Neutrophil (primary cell): Measurements from ENCODE around the gene HEMGN.

Experiments
- H3K27ac ChIP-seq: fragments of 200-600 bp; sonication (generic); 2 replicates; pipeline ENCODE4 v1.5.1; 2016; ENCODE audit warnings: mild to moderate bottlenecking, moderate library complexity
- H3K27me3 ChIP-seq: fragments of 200-600 bp; sonication (generic); 2 replicates; pipeline ENCODE4 v1.6.0; 2016; ENCODE audit warnings: mild to moderate bottlenecking
- H3K36me3 ChIP-seq: fragments of 200-600 bp; sonication (generic); 2 replicates; pipeline ENCODE4 v1.5.1; 2017
- H3K4me1 ChIP-seq, 2 experiments: fragments of 200-600 bp in 1 of 2; sonication (generic) in 1 of 2; 1 replicate in 1 of 2; 2 replicates in 1 of 2; pipeline versions ENCODE4 v1.5.1 to v1.6.1; 2013 to 2016; ENCODE audit warnings: low read depth in 1 of 2, low read length in 1 of 2, mild to moderate bottlenecking in 1 of 2, moderate library complexity in 1 of 2; ENCODE audit not compliant: control insufficient read depth in 1 of 2, insufficient read depth in 1 of 2
- H3K4me3 ChIP-seq, 2 experiments: fragments of 200-600 bp in 1 of 2; sonication (generic) in 1 of 2; 1 replicate in 1 of 2; 2 replicates in 1 of 2; pipeline ENCODE4 v1.5.1; 2013 to 2016; ENCODE audit warnings: low read depth in 1 of 2, low read length in 1 of 2, mild to moderate bottlenecking in 1 of 2, moderate library complexity in 1 of 2
- H3K9me3 ChIP-seq: fragments of 200-600 bp; sonication (generic); 2 replicates; pipeline ENCODE4 v1.5.1; 2016
- CTCF ChIP-seq: fragments of 200-600 bp; sonication (generic); IDR thresholded peaks from 2 replicates; pipeline ENCODE4 v1.5.1; 2016; ENCODE audit warnings: antibody characterized with exemption

Gene HEMGN

GRCh38 chr9:97900738-97901565, 37.0 kb downstream of the HEMGN start:
- no peaks in the 10 kb centered on the region for H3K27me3 ChIP-seq
- peak; percentile 77 for TF ChIP-seq CTCF
- H3K36me3 ChIP-seq, result peaks cover 6% of the 10 kb centered on the region
- peak overlapping the region; percentile 94 for H3K27ac ChIP-seq
- H3K4me1 ChIP-seq, result peaks cover 45 to 55% of the 10 kb centered on the region in 2 experiments
- no peak overlapping the region for H3K4me3 ChIP-seq
- no peaks in the 10 kb centered on the region for H3K9me3 ChIP-seq

GRCh38 chr9:97900103-97900737, 37.8 kb downstream of the HEMGN start:
- H3K4me3 ChIP-seq, result no peak overlapping the region
- no peak for TF ChIP-seq CTCF
- peaks cover 6% of the 10 kb centered on the region for H3K36me3 ChIP-seq
- peak overlapping the region; percentile 94 for H3K27ac ChIP-seq
- H3K27me3 ChIP-seq, result no peaks in the 10 kb centered on the region
- H3K4me1 ChIP-seq, result peaks cover 37 to 47% of the 10 kb centered on the region in 2 experiments
- H3K9me3 ChIP-seq, result no peaks in the 10 kb centered on the region

- Histone ChIP-seq H3K27me3 (no peaks in the 10 kb centered on the region), H3K4me1 (peaks cover 0 to 3% of the 10 kb centered on the region in 2 experiments), H3K4me3 (no peak overlapping the region), H3K36me3 (peaks cover 6% of the 10 kb centered on the region), H3K27ac (no peak overlapping the region), H3K9me3 (no peaks in the 10 kb centered on the region)
- peak; percentile 22 for TF ChIP-seq CTCF
Observed at GRCh38 chr9:97895695-97896332, 42.2 kb downstream of the HEMGN start.

- Histone ChIP-seq H3K27ac (no peak overlapping the region), H3K4me3 (no peak overlapping the region), H3K36me3 (peaks cover 6% of the 10 kb centered on the region), H3K27me3 (no peaks in the 10 kb centered on the region), H3K4me1 (peaks cover 2 to 5% of the 10 kb centered on the region in 2 experiments), H3K9me3 (no peaks in the 10 kb centered on the region)
- no peak for TF ChIP-seq CTCF
Observed at GRCh38 chr9:97895211-97895610, 42.8 kb downstream of the HEMGN start.

GRCh38 chr9:97892421-97892820, 45.6 kb downstream of the HEMGN start:
- no peaks in the 10 kb centered on the region for H3K9me3 ChIP-seq
- H3K4me1 ChIP-seq, result peaks cover 2 to 10% of the 10 kb centered on the region in 2 experiments
- TF ChIP-seq CTCF, result no peak
- no peaks in the 10 kb centered on the region for H3K27me3 ChIP-seq
- no peak overlapping the region for H3K27ac ChIP-seq
- H3K4me3 ChIP-seq, result no peak overlapping the region
- no peaks in the 10 kb centered on the region for H3K36me3 ChIP-seq
